Kidney tubule cell (primary cell): ENCODE data around the gene GCNT2.
"Not testable (repeated sequence)": the region's sequence is repeated elsewhere in the genome, so short reads cannot be mapped to it uniquely, and the experiment has no call there.

ENCODE experiments used
- DNase-seq: peaks from one replicate; pipeline ENCODE4 v3.0.0-alpha.2; 2018; ENCODE audit warnings: low spot score

The GCNT2 gene

GRCh38 chr6:10660431-10661191, 139.5 kb downstream of the GCNT2 start:
- DNase-seq: not testable (repeated sequence)

DNA sequence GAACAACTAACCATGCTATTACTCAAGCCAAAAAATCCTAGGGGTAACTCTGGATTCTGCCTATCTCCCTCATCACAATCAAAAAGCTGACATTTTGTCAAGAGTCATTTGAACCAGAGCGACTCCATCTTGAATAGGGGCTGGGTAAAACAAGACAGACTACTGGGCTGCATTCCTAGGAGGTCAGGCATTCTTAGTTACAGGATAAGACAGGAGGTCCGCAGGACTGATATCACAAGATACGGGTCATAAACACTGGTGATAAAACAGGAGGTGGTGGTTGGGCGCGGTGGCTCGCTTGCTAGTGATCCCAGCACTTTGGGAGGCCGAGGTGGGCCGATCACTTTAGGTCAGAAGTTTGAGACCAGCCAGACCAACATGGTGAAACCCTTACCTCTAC, 141.1 kb downstream of the GCNT2 start:
- no peak for DNase-seq

- DNase-seq: no peak
Measured at GRCh38 chr6:10662742-10663141, 141.6 kb downstream of the GCNT2 start.

DNA sequence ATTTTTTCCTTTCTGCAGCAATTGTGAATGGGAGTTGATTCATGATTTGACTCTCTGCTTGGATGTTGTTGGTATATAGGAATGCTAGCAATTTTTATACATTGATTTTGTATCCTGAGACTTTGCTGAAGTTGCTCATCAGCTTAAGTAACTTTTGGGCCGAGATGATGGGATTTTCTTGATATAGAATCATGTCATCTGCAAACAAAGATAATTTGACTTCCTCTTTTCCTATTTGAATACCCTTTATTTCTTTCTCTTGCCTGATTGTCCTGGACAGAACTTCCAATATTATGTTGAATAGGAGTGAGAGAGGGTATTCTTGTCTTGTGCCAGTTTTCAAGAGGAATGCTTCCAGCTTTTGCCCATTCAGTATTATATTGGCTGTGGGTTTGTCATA, 144.4 kb downstream of the GCNT2 start:
- DNase-seq: not testable (repeated sequence)

DNA sequence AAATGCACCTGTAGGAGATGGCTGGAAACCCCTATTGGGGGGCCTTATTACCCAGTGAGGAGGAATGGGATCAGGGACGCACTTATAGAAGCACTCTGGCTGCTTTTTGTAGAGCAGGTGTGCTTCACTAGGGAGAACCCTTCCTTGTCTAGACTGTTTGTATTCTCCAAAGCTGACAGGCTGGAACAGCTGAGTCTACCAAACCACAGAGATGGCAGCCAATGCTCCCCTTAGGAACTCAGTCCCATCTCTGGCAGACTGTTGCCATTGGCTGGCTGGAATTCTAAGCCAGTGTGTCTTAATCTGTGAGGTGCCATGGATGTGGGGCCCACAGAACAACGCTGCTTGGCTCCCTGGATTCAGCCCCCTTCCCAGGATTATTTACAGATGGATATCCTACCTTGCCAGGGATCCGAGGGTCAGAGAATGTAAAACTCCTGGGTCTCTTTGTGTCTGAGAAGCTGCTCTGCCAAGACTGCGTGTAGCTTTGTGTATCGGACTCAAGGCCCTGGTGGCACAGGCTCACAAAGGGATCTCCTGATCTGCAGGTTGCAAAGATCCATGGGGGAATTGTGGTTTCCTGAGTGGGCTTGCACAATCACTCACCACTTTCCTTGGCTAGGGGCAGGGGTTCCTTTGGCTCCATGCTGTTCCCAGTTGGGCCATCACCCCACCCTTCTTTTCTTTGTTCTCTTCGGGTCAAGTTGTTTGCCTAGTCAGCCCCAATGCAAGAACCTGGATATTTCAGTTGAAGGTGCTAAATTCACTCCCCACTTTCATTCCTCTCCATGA, 147.2 kb downstream of the GCNT2 start:
- DNase-seq: no peak

- no peak for DNase-seq
Measured at GRCh38 chr6:10676403-10676802, 155.3 kb downstream of the GCNT2 start.

DNA sequence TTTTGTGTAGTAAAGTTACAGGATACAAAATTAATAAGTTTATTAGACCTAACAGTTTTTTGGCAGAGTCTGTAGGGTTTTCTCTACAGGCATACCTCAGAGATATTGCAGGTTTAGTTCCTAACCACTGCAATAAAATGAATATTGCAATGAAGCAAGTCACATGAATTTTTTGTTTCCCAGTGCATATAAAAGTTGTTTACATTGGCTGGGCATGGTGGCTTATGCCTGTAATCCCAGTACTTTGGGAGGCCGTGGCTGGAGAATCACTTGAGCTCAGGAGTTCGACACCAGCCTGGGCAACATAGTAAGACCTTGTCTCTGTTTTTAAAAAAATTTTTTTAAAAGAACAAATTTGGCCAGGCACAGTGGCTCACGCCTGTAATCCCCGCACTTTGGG, 157.3 kb downstream of the GCNT2 start:
- no peak for DNase-seq
